Stimulated activated CD4-positive, alpha-beta T cell treated with anti-CD3 and anti-CD28 coated beads, Interleukin-4, amount 100 ng/mL, for 48 hours (primary cell): ENCODE data around the gene USP43.
"Not testable (repeated sequence)": the region's sequence is repeated elsewhere in the genome, so short reads cannot be mapped to it uniquely, and the experiment has no call there.

Experiments used
- DNase-seq, 2 donors: peaks; one replicate each; pipeline ENCODE4 v3.0.0-alpha.2; 2020; ENCODE audit warnings: low read depth in 2 of 2

USP43 gene

GRCh38 chr17:9644910-9645751, at the start of gene USP43:
Gene USP43 (plus strand): TSS chr17:9645517. CDS start chr17:9645633, 116 bp downstream.
- DNase-seq, result peak in 1 of 2 donors; percentile 17

- not testable (repeated sequence) for DNase-seq
These were observed 47.7 kb upstream of the USP43 start for GRCh38 chr17:9597638-9598037.

- no peak for DNase-seq
These were observed 46.7 kb upstream of the USP43 start for GRCh38 chr17:9598661-9599060.

- not testable (repeated sequence) for DNase-seq
These were observed 40.7 kb upstream of the USP43 start for GRCh38 chr17:9604583-9604982.

- no peak for DNase-seq
These were observed 38.9 kb upstream of the USP43 start for GRCh38 chr17:9606453-9606852.

GRCh38 chr17:9607058-9607457, 38.3 kb upstream of the USP43 start:
- DNase-seq, result not testable (repeated sequence)

GRCh38 chr17:9611557-9611956, 33.8 kb upstream of the USP43 start:
- no peak for DNase-seq

- no peak for DNase-seq
These were observed 33.3 kb upstream of the USP43 start for GRCh38 chr17:9612006-9612405.

- no peak for DNase-seq
These were observed 29.8 kb upstream of the USP43 start for GRCh38 chr17:9615486-9615885.

- no peak for DNase-seq
These were observed 22.4 kb upstream of the USP43 start for GRCh38 chr17:9622961-9623360.

- no peak for DNase-seq
These were observed 16.8 kb upstream of the USP43 start for GRCh38 chr17:9628509-9628908.

- DNase-seq, result no peak
These were observed 12.6 kb upstream of the USP43 start for GRCh38 chr17:9632741-9633140.

- DNase-seq, result no peak
These were observed 10.0 kb upstream of the USP43 start for GRCh38 chr17:9635340-9635739.

GRCh38 chr17:9636501-9636900, 8.8 kb upstream of the USP43 start:
- DNase-seq, result no peak

- DNase-seq, result not testable (repeated sequence)
These were observed 4.9 kb upstream of the USP43 start for GRCh38 chr17:9640388-9640787.

GRCh38 chr17:9643611-9644010, 1.7 kb upstream of the USP43 start:
- DNase-seq, result no peak

GRCh38 chr17:9645851-9646545, 681 bp downstream of the USP43 start:
- peak in 1 of 2 donors; percentile 5 for DNase-seq

- DNase-seq, result no peak
These were observed 1.2 kb downstream of the USP43 start for GRCh38 chr17:9646546-9646885.

GRCh38 chr17:9647014-9647413, 1.7 kb downstream of the USP43 start:
- DNase-seq, result no peak

GRCh38 chr17:9648521-9649110, 3.3 kb downstream of the USP43 start:
- no peak for DNase-seq

GRCh38 chr17:9658593-9659211, 13.4 kb downstream of the USP43 start:
- no peak for DNase-seq

- no peak for DNase-seq
These were observed 15.7 kb downstream of the USP43 start for GRCh38 chr17:9661027-9661426.
